GM19043 (cell line): ENCODE measurements around the gene CPN2.

ENCODE experiments used
- ATAC-seq: cut with Tn5 transposase; IDR thresholded peaks from one replicate; pipeline ENCODE4 v1.9.1; 2021; ENCODE audit warnings: low read depth; ENCODE audit not compliant: unreplicated experiment

CPN2 gene

GRCh38 chr3:194315088-194315964 is 35.8 kb downstream of the CPN2 start:
- ATAC-seq: peak; percentile 81

- no peak for ATAC-seq
Observed at GRCh38 chr3:194314388-194315068, 36.6 kb downstream of the CPN2 start.

GRCh38 chr3:194313560-194314387 is 37.4 kb downstream of the CPN2 start:
- no peak for ATAC-seq

- no peak for ATAC-seq
Observed at GRCh38 chr3:194312743-194313281, 38.3 kb downstream of the CPN2 start.

GRCh38 chr3:194312186-194312742 is 38.9 kb downstream of the CPN2 start:
- no peak for ATAC-seq

- ATAC-seq: no peak
Observed at GRCh38 chr3:194311000-194311399, 40.1 kb downstream of the CPN2 start.

- no peak for ATAC-seq
Observed at GRCh38 chr3:194310060-194310835, 40.9 kb downstream of the CPN2 start.

GRCh38 chr3:194308601-194309449 is 42.3 kb downstream of the CPN2 start:
- ATAC-seq: no peak

GRCh38 chr3:194307849-194308248 is 43.3 kb downstream of the CPN2 start:
- no peak for ATAC-seq

- peak; percentile 46 for ATAC-seq
Observed at GRCh38 chr3:194306771-194307640, 44.1 kb downstream of the CPN2 start.

- ATAC-seq: peak; percentile 22
Observed at GRCh38 chr3:194306109-194306686, 44.9 kb downstream of the CPN2 start.

- ATAC-seq: no peak
Observed at GRCh38 chr3:194305356-194306108, 45.6 kb downstream of the CPN2 start.

- no peak for ATAC-seq
Observed at GRCh38 chr3:194304186-194304917, 46.8 kb downstream of the CPN2 start.

GRCh38 chr3:194303749-194304148 is 47.4 kb downstream of the CPN2 start:
- ATAC-seq: no peak

- ATAC-seq: no peak
Observed at GRCh38 chr3:194301730-194302129, 49.4 kb downstream of the CPN2 start.

GRCh38 chr3:194300936-194301335 is 50.2 kb downstream of the CPN2 start:
- no peak for ATAC-seq
